ENCODE measurements around the gene CYP21A2.
"Not testable (repeated sequence)": the region's sequence is repeated elsewhere in the genome, so short reads cannot be mapped to it uniquely, and the experiment has no call there.

The CYP21A2 gene

DNA sequence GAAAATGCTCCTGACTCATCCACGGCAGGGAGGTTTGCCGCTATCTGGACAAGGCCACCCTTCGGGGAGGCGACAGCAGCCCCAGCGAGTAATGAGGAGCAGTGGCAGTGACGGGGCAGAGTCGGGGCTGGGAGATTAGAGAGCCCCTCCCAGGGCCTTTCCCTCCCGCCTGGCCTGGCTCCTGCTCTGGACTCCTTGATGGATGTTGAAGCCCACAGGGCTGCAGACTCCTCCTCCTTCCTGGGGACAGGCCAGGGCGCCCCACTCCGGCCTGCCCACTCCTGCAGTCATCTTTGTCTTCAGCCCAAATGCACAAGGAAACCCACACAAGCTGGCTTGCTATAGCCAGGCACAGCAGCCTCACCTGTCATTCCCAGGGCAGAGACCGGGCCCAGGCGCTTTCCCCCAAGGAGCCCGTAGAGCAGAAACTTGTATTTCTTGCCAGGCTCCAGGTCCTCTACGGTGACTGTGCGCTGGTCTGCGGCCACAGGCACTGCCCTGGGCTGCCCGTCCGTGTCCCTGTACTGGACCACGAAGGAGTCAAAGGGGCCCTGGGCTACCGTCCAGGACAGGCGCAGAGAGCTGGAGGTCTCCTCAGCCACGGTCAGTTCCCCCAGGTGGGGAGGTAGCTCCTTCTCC lies 7.7 kb downstream of the CYP21A2 start:
- TF ChIP-seq CTCF (conservative IDR thresholded peaks at IDR 0.05; ENCODE audit: control insufficient read depth, insufficient read depth, low read depth, low read length): no peak
- DNase-seq (ENCODE audit: low read depth): no peak
- no peak overlapping the region for H3K4me3 ChIP-seq (ENCODE audit: control insufficient read depth, low read depth, low read length)

- H3K4me3 ChIP-seq (ENCODE audit: control insufficient read depth, low read depth, low read length): no peak overlapping the region
- TF ChIP-seq CTCF (conservative IDR thresholded peaks at IDR 0.05; ENCODE audit: control insufficient read depth, insufficient read depth, low read depth, low read length): no peak
- DNase-seq (ENCODE audit: low read depth): peak; percentile 20
Observed at GRCh38 chr6:32046450-32047083, 8.4 kb downstream of the CYP21A2 start.

DNA sequence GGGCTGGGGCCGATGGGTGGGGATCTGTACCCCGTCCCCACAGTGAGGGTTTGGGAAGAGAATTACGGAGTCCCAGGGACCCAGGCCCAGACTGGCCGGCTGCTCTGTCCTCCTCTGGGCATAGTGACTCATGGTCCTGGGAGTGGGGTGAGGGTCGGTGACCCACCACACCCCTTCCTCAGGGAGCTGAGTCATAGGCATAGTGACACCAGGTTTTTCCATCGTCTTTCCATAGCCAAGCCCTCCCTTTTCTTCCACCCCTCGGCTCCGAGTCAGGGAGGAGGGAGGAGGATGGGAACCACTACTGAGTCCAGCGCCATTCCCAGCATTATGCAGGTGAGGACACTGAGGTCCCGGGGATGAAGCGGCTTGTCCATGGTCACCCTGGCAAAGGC lies 8.9 kb downstream of the CYP21A2 start:
- DNase-seq (ENCODE audit: low read depth): peak; percentile 66
- no peak for TF ChIP-seq CTCF (conservative IDR thresholded peaks at IDR 0.05; ENCODE audit: control insufficient read depth, insufficient read depth, low read depth, low read length)
- H3K4me3 ChIP-seq (ENCODE audit: control insufficient read depth, low read depth, low read length): no peak overlapping the region

- no peak for TF ChIP-seq CTCF (conservative IDR thresholded peaks at IDR 0.05; ENCODE audit: control insufficient read depth, insufficient read depth, low read depth, low read length)
- no peak for DNase-seq (ENCODE audit: low read depth)
- H3K4me3 ChIP-seq (ENCODE audit: control insufficient read depth, low read depth, low read length): no peak overlapping the region
Observed at GRCh38 chr6:32047539-32047854, 9.3 kb downstream of the CYP21A2 start.

DNA sequence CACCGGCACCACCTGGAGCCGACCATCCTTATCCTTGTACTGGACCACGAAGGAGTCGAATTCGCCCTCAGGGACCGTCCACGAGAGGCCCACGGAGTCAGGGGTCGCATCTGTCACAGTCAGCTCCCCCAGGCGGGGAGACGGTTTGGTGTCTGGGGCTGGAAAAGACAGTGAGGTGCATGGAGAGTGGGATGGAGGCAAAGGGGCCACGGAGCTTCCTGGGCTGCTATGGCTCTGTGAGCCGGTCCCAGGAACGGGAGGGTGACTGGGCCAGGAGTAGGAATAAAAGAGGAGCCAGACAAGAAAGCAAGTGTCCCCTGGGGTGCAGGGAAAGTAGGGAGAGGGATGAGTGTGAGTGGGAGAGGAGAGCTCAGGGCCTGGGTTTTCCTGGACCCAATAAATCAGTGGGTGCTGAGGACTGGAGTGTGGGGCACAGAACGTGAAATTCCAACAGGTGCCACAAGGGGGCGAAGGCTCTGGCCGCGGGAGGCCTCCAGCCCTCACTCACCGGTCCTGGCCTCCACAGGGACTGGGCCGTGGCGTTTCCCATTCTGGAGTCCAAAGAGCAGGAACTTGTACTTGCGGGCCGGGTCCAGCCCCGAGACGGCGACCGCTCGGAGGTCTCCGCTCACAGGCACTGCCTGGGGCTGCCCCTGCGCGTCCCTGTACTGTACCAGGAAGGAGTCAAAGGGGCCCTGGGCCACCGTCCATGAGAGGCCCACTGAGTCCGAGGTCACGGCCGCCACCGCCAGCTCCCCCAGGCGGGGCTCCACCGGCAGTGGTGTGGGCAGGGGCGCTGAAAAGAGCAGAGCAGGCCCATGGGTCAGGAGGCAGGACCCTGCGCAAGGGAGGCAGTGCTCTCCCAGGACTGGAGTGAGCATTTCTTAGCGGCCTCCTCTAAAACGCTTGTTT lies 9.9 kb downstream of the CYP21A2 start:
- DNase-seq (ENCODE audit: low read depth): peak; percentile 49
- TF ChIP-seq CTCF (conservative IDR thresholded peaks at IDR 0.05; ENCODE audit: control insufficient read depth, insufficient read depth, low read depth, low read length): peak; percentile 80
- no peak overlapping the region for H3K4me3 ChIP-seq (ENCODE audit: control insufficient read depth, low read depth, low read length)

DNA sequence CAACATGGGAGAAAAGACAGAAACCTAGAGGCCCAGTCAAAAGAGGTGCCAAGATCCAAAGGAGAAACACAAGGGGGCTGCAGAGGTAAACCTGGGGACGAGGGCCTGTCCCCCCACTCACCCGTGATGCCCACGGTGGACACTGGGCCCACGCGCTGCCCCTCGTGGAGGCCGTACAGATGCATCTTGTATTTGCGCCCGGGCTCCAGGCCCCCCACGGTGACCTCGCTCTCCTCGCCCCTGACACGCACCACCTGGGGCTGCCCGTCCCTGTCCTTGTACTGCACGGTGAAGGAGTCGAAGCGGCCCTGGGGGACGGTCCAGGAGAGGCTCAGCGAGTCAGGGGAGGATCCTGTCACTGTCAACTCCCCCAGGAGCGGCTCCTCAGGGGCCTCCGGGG lies 10.9 kb downstream of the CYP21A2 start:
- not testable (repeated sequence) for H3K4me3 ChIP-seq (ENCODE audit: control insufficient read depth, low read depth, low read length); DNase-seq (ENCODE audit: low read depth)

GRCh38 chr6:32049736-32050135 lies 11.5 kb downstream of the CYP21A2 start:
- not testable (repeated sequence) for H3K4me3 ChIP-seq (ENCODE audit: control insufficient read depth, low read depth, low read length); DNase-seq (ENCODE audit: low read depth)

Data from fibroblast of mammary gland (primary cell).